DOHH2 (cell line): ENCODE measurements around the gene SNCB.

ENCODE experiments used
- H3F3A ChIP-seq: fragments of 200-600 bp; sonication (generic), shearing (Covaris generic); 2 replicates; pipeline ENCODE4 v1.6.0; 2016; ENCODE audit warnings: antibody characterized with exemption, mild to moderate bottlenecking; ENCODE audit not compliant: control insufficient read depth, insufficient read depth
- H3K27ac ChIP-seq: fragments of 200-600 bp; sonication (generic); 2 replicates; pipeline ENCODE4 v1.5.1; 2014; ENCODE audit warnings: low read depth, mild to moderate bottlenecking, low read length, moderate library complexity
- H3K27me3 ChIP-seq: fragments of 200-600 bp; sonication (generic); 2 replicates; pipeline ENCODE4 v1.6.1; 2014; ENCODE audit warnings: mild to moderate bottlenecking, low read length, mixed read lengths; ENCODE audit not compliant: control insufficient read depth
- H3K36me3 ChIP-seq: fragments of 200-600 bp; sonication (generic); 2 replicates; pipeline ENCODE4 v1.6.1; 2014; ENCODE audit warnings: mild to moderate bottlenecking, low read length, moderate library complexity, mixed read lengths; ENCODE audit not compliant: control insufficient read depth
- H3K4me1 ChIP-seq: fragments of 200-600 bp; sonication (generic); 2 replicates; pipeline ENCODE4 v1.6.1; 2014; ENCODE audit warnings: mild to moderate bottlenecking, low read length, mixed read lengths; ENCODE audit not compliant: control insufficient read depth
- H3K4me2 ChIP-seq: fragments of 200-600 bp; sonication (generic); 2 replicates; pipeline ENCODE4 v1.6.0; 2014; ENCODE audit warnings: mild to moderate bottlenecking, low read length, moderate library complexity
- H3K4me3 ChIP-seq: fragments of 200-600 bp; sonication (generic); 2 replicates; pipeline ENCODE4 v1.5.1; 2014; ENCODE audit warnings: mild to moderate bottlenecking, low read length, mixed read lengths
- H3K79me2 ChIP-seq: fragments of 200-600 bp; sonication (generic); 2 replicates; pipeline ENCODE4 v1.6.1; 2014; ENCODE audit warnings: mild to moderate bottlenecking, low read length, mixed read lengths; ENCODE audit not compliant: control insufficient read depth
- H3K9me2 ChIP-seq: fragments of 200-600 bp; sonication (generic); replicated peaks from 2 replicates; pipeline ENCODE4 v1.6.1; 2014; ENCODE audit warnings: mild to moderate bottlenecking, low read length, mixed read lengths; ENCODE audit not compliant: control insufficient read depth
- H3K9me3 ChIP-seq: fragments of 200-600 bp; sonication (generic); 2 replicates; pipeline ENCODE4 v1.6.1; 2014; ENCODE audit warnings: antibody characterized with exemption, low read length, mixed read lengths; ENCODE audit not compliant: control insufficient read depth, insufficient read depth
- H4K20me1 ChIP-seq: fragments of 200-600 bp; sonication (generic); 2 replicates; pipeline ENCODE4 v1.6.0; 2014; ENCODE audit warnings: low read depth, mild to moderate bottlenecking, antibody characterized with exemption, low read length, moderate library complexity; ENCODE audit not compliant: control insufficient read depth, insufficient read depth
- EZH2phosphoT487 ChIP-seq: fragments of 200-600 bp; sonication (generic); IDR thresholded peaks from 2 replicates; pipeline ENCODE4 v1.6.1; 2017; ENCODE audit warnings: borderline replicate concordance, mild to moderate bottlenecking, antibody characterized with exemption, low read length, moderate library complexity, mixed read lengths
- TF ChIP-seq, protein P1 (sequence below): fragments of 200-600 bp; sonication (generic); IDR thresholded peaks from one replicate; pipeline ENCODE4 v1.5.1; 2014; ENCODE audit warnings: antibody characterized with exemption, mild to moderate bottlenecking, low read depth, low read length; ENCODE audit not compliant: poor library complexity, severe bottlenecking

Gene SNCB

DNA sequence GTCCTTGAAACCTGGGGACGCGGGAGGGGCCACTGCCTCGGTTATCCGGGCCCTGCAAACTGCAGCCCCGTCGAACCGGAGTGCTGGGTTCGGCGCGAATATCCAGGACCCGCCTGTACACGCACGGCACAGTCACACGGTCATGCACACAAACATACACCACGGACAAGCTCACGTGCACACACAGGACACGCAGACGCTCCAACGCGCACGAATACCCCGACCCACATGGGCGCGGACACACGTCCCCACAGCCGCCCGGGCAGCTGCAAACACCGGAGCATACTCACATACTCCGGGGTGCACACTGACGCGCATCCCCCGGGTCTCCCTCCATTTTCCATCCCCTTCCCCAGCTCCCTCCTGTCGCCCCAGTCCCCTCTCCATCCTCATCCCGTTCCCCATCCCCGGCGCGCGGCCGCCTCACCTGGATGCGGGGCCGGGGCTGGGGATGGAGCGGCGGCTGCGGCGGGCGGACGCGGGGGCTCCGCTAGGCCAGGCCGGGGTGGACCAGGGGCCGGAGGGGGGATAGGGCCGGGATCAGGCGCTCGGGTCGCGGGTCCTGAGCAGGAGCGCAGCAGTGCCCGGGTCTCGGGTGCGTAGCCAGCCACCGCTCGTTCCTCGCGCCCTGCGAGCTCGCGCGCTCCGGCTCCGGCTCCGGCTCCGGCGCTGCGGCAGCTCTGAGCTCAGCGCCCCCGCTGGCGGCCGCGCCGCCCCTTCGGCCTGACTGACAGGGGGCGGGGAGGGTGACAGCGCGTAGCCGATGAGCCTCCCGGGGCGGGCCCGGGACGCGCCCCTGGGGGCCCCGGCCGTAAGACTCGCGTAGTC is at the start of gene SNCB, which contains the start of gene EIF4E1B:
SNCB (minus strand) TSS at position 682 of the 828 bp plus-strand sequence. CDS start 880 bp downstream, outside the sequence.
EIF4E1B (plus strand) TSS at position 823 of the 828 bp plus-strand sequence. CDS start 12,113 bp downstream, outside the sequence.
- Histone ChIP-seq H3K36me3 (no peaks in the 10 kb centered on the region), H3K9me2 (no peaks in the 10 kb centered on the region), H3K4me2 (peak within 1 kb of the TSS; percentile 75), H3K9me3 (no peaks in the 10 kb centered on the region), H3K79me2 (no peaks in the 10 kb centered on the region), H3F3A (0 out of 2 replicates have a peak, but pooled peaks cover 7% of the 10 kb centered on the region), H3K27ac (peak within 1 kb of the TSS; percentile 36), H3K4me3 (peak within 1 kb of the TSS; percentile 72), H3K27me3 (peaks cover 8% of the 10 kb centered on the region), H3K4me1 (peaks cover 91% of the 10 kb centered on the region), H4K20me1 (no peaks in the 10 kb centered on the region)
- no peak; the same call in 1 of the 2 replicates for TF ChIP-seq EZH2phosphoT487
- TF ChIP-seq, protein P1, sequence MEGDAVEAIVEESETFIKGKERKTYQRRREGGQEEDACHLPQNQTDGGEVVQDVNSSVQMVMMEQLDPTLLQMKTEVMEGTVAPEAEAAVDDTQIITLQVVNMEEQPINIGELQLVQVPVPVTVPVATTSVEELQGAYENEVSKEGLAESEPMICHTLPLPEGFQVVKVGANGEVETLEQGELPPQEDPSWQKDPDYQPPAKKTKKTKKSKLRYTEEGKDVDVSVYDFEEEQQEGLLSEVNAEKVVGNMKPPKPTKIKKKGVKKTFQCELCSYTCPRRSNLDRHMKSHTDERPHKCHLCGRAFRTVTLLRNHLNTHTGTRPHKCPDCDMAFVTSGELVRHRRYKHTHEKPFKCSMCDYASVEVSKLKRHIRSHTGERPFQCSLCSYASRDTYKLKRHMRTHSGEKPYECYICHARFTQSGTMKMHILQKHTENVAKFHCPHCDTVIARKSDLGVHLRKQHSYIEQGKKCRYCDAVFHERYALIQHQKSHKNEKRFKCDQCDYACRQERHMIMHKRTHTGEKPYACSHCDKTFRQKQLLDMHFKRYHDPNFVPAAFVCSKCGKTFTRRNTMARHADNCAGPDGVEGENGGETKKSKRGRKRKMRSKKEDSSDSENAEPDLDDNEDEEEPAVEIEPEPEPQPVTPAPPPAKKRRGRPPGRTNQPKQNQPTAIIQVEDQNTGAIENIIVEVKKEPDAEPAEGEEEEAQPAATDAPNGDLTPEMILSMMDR = no peak

GRCh38 chr5:176679365-176680225 is 49.3 kb upstream of the SNCB start:
- no peaks in the 10 kb centered on the region for H3K79me2 ChIP-seq
- H3K9me2 ChIP-seq = no peaks in the 10 kb centered on the region
- no peak overlapping the region for H3K27ac ChIP-seq
- no peak overlapping the region for H3K4me2 ChIP-seq
- H3K9me3 ChIP-seq = no peaks in the 10 kb centered on the region
- H4K20me1 ChIP-seq = no peaks in the 10 kb centered on the region; the same call in 1 of the 2 replicates
- no peak overlapping the region for H3K4me3 ChIP-seq
- no peaks in the 10 kb centered on the region for H3K36me3 ChIP-seq
- H3K27me3 ChIP-seq = peaks cover 11% of the 10 kb centered on the region
- H3K4me1 ChIP-seq = no peaks in the 10 kb centered on the region
- TF ChIP-seq EZH2phosphoT487 = no peak
- TF ChIP-seq, protein P1 = no peak
- H3F3A ChIP-seq = no peaks in the 10 kb centered on the region

DNA sequence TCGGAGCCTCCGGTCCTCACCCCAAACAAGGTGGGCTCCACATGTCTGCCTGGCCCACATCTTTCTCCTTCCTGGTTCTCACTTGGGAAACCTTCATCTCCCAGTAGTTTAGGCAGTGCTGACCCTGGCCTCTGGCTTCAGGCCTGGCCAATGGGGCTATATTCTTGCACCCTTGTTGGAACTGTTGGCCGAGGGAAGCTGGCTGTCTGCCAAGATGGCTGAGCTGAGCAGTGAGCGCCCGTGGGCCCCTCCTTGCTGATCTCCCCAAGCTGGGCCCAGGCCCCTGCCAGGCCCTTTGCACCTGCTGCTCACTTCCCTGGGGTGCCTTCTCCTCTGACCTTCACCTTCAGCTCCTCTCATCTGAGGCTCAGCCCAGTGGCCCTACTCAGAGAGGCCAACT is 48.2 kb upstream of the SNCB start:
- Histone ChIP-seq H3K27me3 (peaks cover 8% of the 10 kb centered on the region; the same call in 1 of the 2 replicates), H3K4me1 (no peaks in the 10 kb centered on the region), H3K4me3 (no peak overlapping the region), H3K36me3 (no peaks in the 10 kb centered on the region), H3K79me2 (no peaks in the 10 kb centered on the region), H3F3A (no peaks in the 10 kb centered on the region), H3K4me2 (no peak overlapping the region), H3K27ac (no peak overlapping the region), H3K9me2 (no peaks in the 10 kb centered on the region), H3K9me3 (no peaks in the 10 kb centered on the region), H4K20me1 (no peaks in the 10 kb centered on the region; the same call in 1 of the 2 replicates)
- TF ChIP-seq, protein P1 = no peak
- TF ChIP-seq EZH2phosphoT487 = no peak
